ENCODE data around the gene DNAJC6. TPM values are rescaled to one million over a fixed set of nuclear protein-coding genes. Genes with fewer than 3 reads are reported as not detected.

Gene DNAJC6
- total and polyA plus RNA-seq, 2 experiments from 2014 or later = 2.5 to 2.8 TPM

DNA sequence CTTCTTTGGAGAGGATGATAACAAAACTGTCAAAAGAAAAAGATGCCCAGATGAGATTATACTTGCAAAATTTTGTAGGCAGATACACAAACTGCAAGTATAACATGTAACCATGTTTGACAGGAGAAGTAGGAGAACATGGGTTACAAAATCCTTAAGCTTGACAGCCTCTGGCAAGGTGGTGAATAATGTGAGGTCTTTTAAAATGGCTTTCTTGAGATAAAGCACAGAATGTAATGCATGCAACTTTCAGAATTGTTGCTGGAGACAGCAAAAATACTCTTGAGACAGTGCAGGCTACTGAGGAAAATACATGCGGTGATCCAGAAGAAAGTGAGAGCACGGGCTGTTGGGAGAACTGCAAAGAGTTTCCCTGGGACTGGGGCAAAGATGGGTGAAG, 24.7 kb downstream of the DNAJC6 start:
- no peaks in the 10 kb centered on the region for H3K4me1 ChIP-seq (ENCODE audit: insufficient read depth)
- no peak overlapping the region for H3K27ac ChIP-seq
- no peak overlapping the region for H3K4me2 ChIP-seq (ENCODE audit: unreplicated experiment)
- H3F3A ChIP-seq (ENCODE audit: insufficient read depth) = peaks cover 4% of the 10 kb centered on the region; the same call in 1 of the 2 replicates
- H2AFZ ChIP-seq = no peak overlapping the region
- TF ChIP-seq EZH2phosphoT487 (IDR thresholded peaks at IDR 0.05; ENCODE audit: insufficient read depth, low read depth) (no peak), EZH2 (IDR thresholded peaks at IDR 0.05; ENCODE audit: insufficient read depth, poor library complexity, severe bottlenecking) (no peak)
- H3K9ac ChIP-seq = no peak overlapping the region
- WGBS, 2 experiments (ENCODE audit: low coverage in 1 of 2, low lambda C conversion rate in 2 of 2, missing lambda C conversion rate in 2 of 2) = 77 to 92% methylated on average over 2 of the region's 2 CpGs
- in situ Hi-C loops (cut with MboI) = no loop called here
- H3K9me2 ChIP-seq (ENCODE audit: insufficient read depth) = no peaks in the 10 kb centered on the region
- H3K9me3 ChIP-seq (ENCODE audit: low read depth) = no peaks in the 10 kb centered on the region
- no peaks in the 10 kb centered on the region for H3K27me3 ChIP-seq (replicated peaks; ENCODE audit: insufficient read depth)
- no peaks in the 10 kb centered on the region for H3K79me2 ChIP-seq (ENCODE audit: insufficient read depth)
- no peaks in the 10 kb centered on the region for H4K20me1 ChIP-seq (ENCODE audit: insufficient read depth)
- H3K36me3 ChIP-seq (ENCODE audit: low read depth) = no peaks in the 10 kb centered on the region
- H3K4me3 ChIP-seq = no peak overlapping the region
- no peak for DNase-seq

DNA sequence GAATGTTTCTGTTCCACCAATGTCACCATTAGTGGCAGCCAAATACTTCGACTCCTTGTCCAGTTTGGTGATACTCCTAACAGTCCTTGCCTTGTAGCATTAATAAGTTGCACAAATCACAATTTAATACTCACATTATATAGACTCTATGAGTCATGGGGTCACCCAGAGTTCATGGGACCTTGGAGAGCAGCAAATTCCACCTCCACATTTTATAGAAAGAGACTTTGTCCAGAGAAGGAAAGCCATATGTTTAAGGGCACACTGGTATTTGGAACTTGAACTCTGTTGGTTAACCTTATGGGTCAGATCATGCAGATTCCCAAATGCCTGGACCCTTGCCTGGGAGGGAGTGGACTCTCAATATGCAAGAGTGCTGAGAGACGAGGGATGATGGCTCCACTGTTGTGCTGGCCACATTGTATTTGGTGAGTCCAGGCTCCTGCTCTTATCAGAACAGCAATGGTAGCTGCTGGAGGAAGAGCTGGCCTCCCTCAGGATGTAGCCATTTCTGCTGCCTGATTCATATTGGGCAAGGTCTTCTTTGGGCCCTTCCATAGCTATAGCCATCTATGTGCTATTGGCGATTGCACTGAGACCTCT, 30.6 kb downstream of the DNAJC6 start:
- no peaks in the 10 kb centered on the region for H3K27me3 ChIP-seq (replicated peaks; ENCODE audit: insufficient read depth)
- no peak overlapping the region for H3K9ac ChIP-seq

DNA sequence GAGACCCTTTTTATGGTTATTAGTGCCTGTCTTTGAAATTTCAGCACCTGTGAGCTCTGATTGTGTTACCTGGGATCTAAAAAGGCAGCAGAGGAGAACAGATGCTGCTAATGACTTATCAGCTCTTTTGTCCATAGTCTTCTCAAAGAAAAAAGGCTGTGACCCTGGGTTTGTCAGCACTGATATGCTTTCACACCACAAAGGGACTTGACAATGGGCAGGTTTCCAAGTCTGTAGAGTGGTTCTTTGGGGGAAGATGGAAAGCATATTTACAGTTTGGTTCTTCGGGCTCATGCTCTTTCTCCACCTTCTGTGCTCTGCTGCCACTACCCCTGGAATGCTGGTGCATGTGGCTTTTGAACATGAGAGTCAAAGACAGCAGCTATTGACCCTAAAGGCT, 32.0 kb downstream of the DNAJC6 start:
- no peak for TF ChIP-seq EZH2 (IDR thresholded peaks at IDR 0.05; ENCODE audit: insufficient read depth, poor library complexity, severe bottlenecking)
- no peak for TF ChIP-seq EZH2phosphoT487 (IDR thresholded peaks at IDR 0.05; ENCODE audit: insufficient read depth, low read depth)
- H4K20me1 ChIP-seq (ENCODE audit: insufficient read depth) = no peaks in the 10 kb centered on the region
- H3K27me3 ChIP-seq (replicated peaks; ENCODE audit: insufficient read depth) = no peaks in the 10 kb centered on the region
- no peaks in the 10 kb centered on the region for H3K36me3 ChIP-seq (ENCODE audit: low read depth)
- H3K9ac ChIP-seq = no peak overlapping the region
- no peak for DNase-seq
- 50% methylated on average over 1 of the region's 1 CpG for WGBS, 2 experiments (ENCODE audit: low coverage in 1 of 2, low lambda C conversion rate in 2 of 2, missing lambda C conversion rate in 2 of 2)
- H3K79me2 ChIP-seq (ENCODE audit: insufficient read depth) = no peaks in the 10 kb centered on the region
- no peak overlapping the region for H3K27ac ChIP-seq
- H3K9me2 ChIP-seq (ENCODE audit: insufficient read depth) = no peaks in the 10 kb centered on the region
- no peak overlapping the region for H3K4me2 ChIP-seq (ENCODE audit: unreplicated experiment)
- in situ Hi-C loops (cut with MboI) = no loop called here
- no peaks in the 10 kb centered on the region for H3K9me3 ChIP-seq (ENCODE audit: low read depth)
- peaks cover 6% of the 10 kb centered on the region; the same call in 1 of the 2 replicates for H3F3A ChIP-seq (ENCODE audit: insufficient read depth)
- no peak overlapping the region for H3K4me3 ChIP-seq
- H3K4me1 ChIP-seq (ENCODE audit: insufficient read depth) = peaks cover 8% of the 10 kb centered on the region; the same call in 1 of the 2 replicates
- no peak overlapping the region for H2AFZ ChIP-seq

More for the DNA sequence above, 30.6 kb downstream of the DNAJC6 start:
- Histone ChIP-seq H3K4me1 (ENCODE audit: insufficient read depth) (peaks cover 8% of the 10 kb centered on the region; the same call in 1 of the 2 replicates), H3K79me2 (ENCODE audit: insufficient read depth) (no peaks in the 10 kb centered on the region), H3K9me2 (ENCODE audit: insufficient read depth) (no peaks in the 10 kb centered on the region), H3K4me3 (no peak overlapping the region), H3K27ac (no peak overlapping the region), H3K9me3 (ENCODE audit: low read depth) (no peaks in the 10 kb centered on the region), H4K20me1 (ENCODE audit: insufficient read depth) (no peaks in the 10 kb centered on the region), H3F3A (ENCODE audit: insufficient read depth) (peaks cover 6% of the 10 kb centered on the region; the same call in 1 of the 2 replicates), H3K36me3 (ENCODE audit: low read depth) (no peaks in the 10 kb centered on the region), H2AFZ (no peak overlapping the region), H3K4me2 (ENCODE audit: unreplicated experiment) (no peak overlapping the region)
- peak; percentile 50 for DNase-seq
- in situ Hi-C loops (cut with MboI) = no loop called here
- TF ChIP-seq EZH2 (IDR thresholded peaks at IDR 0.05; ENCODE audit: insufficient read depth, poor library complexity, severe bottlenecking) (no peak), EZH2phosphoT487 (IDR thresholded peaks at IDR 0.05; ENCODE audit: insufficient read depth, low read depth) (no peak)
- 69 to 71% methylated on average over 3 of the region's 3 CpGs for WGBS, 2 experiments (ENCODE audit: low coverage in 1 of 2, low lambda C conversion rate in 2 of 2, missing lambda C conversion rate in 2 of 2)

- H3K9me2 ChIP-seq (ENCODE audit: insufficient read depth) = no peaks in the 10 kb centered on the region
- H4K20me1 ChIP-seq (ENCODE audit: insufficient read depth) = no peaks in the 10 kb centered on the region
- H3K4me2 ChIP-seq (ENCODE audit: unreplicated experiment) = peak overlapping the region; percentile 54
- H3F3A ChIP-seq (ENCODE audit: insufficient read depth) = peaks cover 6% of the 10 kb centered on the region; the same call in 1 of the 2 replicates
- H3K9ac ChIP-seq = no peak overlapping the region
- peak; percentile 84 for DNase-seq
- in situ Hi-C loops (cut with MboI) = no loop called here
- H2AFZ ChIP-seq = peak overlapping the region; percentile 13; the same call in 1 of the 2 replicates
- H3K27ac ChIP-seq = peak overlapping the region; percentile 41; the same call in 1 of the 2 replicates
- H3K4me3 ChIP-seq = no peak overlapping the region
- H3K79me2 ChIP-seq (ENCODE audit: insufficient read depth) = no peaks in the 10 kb centered on the region
- WGBS, 2 experiments (ENCODE audit: low coverage in 1 of 2, low lambda C conversion rate in 2 of 2, missing lambda C conversion rate in 2 of 2) = 44 to 51% methylated on average over 3 of the region's 3 CpGs
- no peaks in the 10 kb centered on the region for H3K27me3 ChIP-seq (replicated peaks; ENCODE audit: insufficient read depth)
- no peaks in the 10 kb centered on the region for H3K9me3 ChIP-seq (ENCODE audit: low read depth)
- H3K4me1 ChIP-seq (ENCODE audit: insufficient read depth) = peaks cover 8% of the 10 kb centered on the region; the same call in 1 of the 2 replicates
- no peaks in the 10 kb centered on the region for H3K36me3 ChIP-seq (ENCODE audit: low read depth)
- no peak for TF ChIP-seq EZH2phosphoT487 (IDR thresholded peaks at IDR 0.05; ENCODE audit: insufficient read depth, low read depth)
- no peak for TF ChIP-seq EZH2 (IDR thresholded peaks at IDR 0.05; ENCODE audit: insufficient read depth, poor library complexity, severe bottlenecking)
Observed at GRCh38 chr1:65343286-65343685, 33.9 kb downstream of the DNAJC6 start.
